Panc1 (cell line): ENCODE data around the gene CFDP1.
"Not testable (repeated sequence)": the region's sequence is repeated elsewhere in the genome, so short reads cannot be mapped to it uniquely, and the experiment has no call there.

Experiments used
- POLR2AphosphoS5 ChIP-seq: IDR thresholded peaks from 2 replicates; pipeline ENCODE4 v1.6.1; 2012; ENCODE audit warnings: mild to moderate bottlenecking, low read depth, low read length, moderate library complexity
- SIN3A ChIP-seq: IDR thresholded peaks from 2 replicates; pipeline ENCODE4 v1.6.1; 2012; ENCODE audit warnings: low read depth, mild to moderate bottlenecking, low read length, moderate library complexity, borderline replicate concordance; ENCODE audit not compliant: insufficient read depth
- TCF7L2 ChIP-seq: IDR thresholded peaks from 2 replicates; pipeline ENCODE4 v1.6.1; 2011; ENCODE audit warnings: mild to moderate bottlenecking, low read depth, low read length, inconsistent platforms
- TF ChIP-seq, protein P1 (sequence below): fragments of 450-650 bp; IDR thresholded peaks from 2 replicates; pipeline ENCODE4 v1.5.1; 2017; ENCODE audit warnings: mild to moderate bottlenecking

DNA sequence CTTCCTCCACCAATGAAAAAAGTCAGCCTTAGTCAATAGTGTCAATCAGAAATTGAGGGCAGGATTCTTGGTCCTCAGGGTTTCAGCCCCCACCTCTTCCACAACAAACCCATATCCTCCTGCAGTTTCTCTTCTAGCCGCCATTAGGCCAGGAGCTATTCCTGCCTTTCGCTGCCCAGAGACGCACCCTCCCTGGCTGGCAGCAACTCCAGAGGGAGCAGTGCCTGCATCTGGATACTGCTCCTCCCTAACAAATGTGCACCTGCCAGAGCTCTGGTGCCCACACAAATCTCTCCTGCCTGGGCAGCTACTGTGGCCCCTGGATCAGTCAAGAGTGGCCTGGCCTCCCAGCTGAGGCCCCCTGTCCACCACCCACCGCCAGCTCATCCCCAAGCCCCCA lies 23.2 kb upstream of the CFDP1 start:
- TF ChIP-seq, protein P1, sequence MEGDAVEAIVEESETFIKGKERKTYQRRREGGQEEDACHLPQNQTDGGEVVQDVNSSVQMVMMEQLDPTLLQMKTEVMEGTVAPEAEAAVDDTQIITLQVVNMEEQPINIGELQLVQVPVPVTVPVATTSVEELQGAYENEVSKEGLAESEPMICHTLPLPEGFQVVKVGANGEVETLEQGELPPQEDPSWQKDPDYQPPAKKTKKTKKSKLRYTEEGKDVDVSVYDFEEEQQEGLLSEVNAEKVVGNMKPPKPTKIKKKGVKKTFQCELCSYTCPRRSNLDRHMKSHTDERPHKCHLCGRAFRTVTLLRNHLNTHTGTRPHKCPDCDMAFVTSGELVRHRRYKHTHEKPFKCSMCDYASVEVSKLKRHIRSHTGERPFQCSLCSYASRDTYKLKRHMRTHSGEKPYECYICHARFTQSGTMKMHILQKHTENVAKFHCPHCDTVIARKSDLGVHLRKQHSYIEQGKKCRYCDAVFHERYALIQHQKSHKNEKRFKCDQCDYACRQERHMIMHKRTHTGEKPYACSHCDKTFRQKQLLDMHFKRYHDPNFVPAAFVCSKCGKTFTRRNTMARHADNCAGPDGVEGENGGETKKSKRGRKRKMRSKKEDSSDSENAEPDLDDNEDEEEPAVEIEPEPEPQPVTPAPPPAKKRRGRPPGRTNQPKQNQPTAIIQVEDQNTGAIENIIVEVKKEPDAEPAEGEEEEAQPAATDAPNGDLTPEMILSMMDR = not testable (repeated sequence)
- TF ChIP-seq POLR2AphosphoS5, TCF7L2, SIN3A: not testable (repeated sequence)
